ENCODE results near the gene TANGO2.

DNA sequence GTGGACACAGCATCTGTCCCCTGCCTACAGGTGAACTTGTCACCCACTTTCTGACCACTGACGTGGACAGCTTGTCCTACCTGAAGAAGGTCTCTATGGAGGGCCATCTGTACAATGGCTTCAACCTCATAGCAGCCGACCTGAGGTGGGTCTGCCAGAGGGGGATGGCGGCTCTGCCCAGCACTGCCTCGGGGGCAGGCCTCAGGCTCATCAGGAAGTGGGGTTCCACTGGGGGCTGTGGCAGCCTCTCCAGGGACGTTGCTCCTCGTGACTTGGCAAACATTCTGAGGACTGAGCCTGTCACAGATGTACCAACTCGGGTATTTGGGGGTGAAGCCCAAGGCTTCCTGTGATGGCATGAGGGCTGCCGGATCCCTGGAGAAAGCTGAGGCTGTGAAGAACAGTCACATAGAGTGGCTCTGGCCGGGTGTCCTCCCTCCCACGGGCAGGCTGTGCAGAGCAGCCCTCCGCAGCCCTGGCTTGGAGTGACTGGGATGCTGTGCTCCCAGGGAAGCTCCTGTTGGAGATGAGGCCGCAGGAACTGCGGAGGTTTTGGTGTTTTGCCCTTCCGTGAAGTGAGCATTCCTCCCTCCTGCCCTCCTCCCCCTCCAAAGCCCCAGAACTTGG is 32.6 kb downstream of the TANGO2 start:
- no peak for TF ChIP-seq ZNF217 (IDR thresholded peaks at IDR 0.05)
- TF ChIP-seq, protein P1, sequence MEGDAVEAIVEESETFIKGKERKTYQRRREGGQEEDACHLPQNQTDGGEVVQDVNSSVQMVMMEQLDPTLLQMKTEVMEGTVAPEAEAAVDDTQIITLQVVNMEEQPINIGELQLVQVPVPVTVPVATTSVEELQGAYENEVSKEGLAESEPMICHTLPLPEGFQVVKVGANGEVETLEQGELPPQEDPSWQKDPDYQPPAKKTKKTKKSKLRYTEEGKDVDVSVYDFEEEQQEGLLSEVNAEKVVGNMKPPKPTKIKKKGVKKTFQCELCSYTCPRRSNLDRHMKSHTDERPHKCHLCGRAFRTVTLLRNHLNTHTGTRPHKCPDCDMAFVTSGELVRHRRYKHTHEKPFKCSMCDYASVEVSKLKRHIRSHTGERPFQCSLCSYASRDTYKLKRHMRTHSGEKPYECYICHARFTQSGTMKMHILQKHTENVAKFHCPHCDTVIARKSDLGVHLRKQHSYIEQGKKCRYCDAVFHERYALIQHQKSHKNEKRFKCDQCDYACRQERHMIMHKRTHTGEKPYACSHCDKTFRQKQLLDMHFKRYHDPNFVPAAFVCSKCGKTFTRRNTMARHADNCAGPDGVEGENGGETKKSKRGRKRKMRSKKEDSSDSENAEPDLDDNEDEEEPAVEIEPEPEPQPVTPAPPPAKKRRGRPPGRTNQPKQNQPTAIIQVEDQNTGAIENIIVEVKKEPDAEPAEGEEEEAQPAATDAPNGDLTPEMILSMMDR (IDR thresholded peaks at IDR 0.05 in 2 of 3, conservative IDR thresholded peaks at IDR 0.05 in 1 of 3; ENCODE audit: control insufficient read depth in 2 of 3, extremely low read depth in 1 of 3, insufficient read depth in 1 of 3, low read depth in 3 of 3, low read length in 3 of 3), result no peak
- TF ChIP-seq, protein P2, sequence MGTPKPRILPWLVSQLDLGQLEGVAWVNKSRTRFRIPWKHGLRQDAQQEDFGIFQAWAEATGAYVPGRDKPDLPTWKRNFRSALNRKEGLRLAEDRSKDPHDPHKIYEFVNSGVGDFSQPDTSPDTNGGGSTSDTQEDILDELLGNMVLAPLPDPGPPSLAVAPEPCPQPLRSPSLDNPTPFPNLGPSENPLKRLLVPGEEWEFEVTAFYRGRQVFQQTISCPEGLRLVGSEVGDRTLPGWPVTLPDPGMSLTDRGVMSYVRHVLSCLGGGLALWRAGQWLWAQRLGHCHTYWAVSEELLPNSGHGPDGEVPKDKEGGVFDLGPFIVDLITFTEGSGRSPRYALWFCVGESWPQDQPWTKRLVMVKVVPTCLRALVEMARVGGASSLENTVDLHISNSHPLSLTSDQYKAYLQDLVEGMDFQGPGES (IDR thresholded peaks at IDR 0.05), result no peak
